AG08396 (cell line): Measurements from ENCODE around the gene JUND.
A peak's percentile ranks its signal among the peaks of the same experiment; 100 is the strongest.

Experiments
- DNase-seq: peaks from one replicate; pipeline ENCODE4 v3.0.0; 2012; ENCODE audit warnings: low spot score, mixed read lengths

The JUND gene

DNA sequence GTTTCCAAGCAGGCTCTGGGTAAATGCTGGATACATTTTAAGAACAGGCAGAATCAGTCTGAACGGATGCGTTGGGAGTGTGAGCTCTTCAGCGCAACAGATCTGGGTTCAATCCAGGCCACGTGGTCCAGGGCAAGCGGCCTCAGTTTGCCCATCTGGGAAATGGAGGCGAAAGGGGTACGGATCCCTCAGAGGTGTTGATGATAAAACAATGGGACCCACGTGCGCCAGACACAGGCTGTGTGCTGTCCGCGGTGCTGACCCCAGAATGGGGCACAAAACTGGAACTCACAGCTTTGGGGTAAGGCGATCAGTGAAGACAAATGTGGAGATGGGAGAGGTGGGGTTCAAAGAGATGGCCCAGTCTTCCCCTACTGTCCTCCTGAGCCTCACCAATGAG is 42.1 kb downstream of the JUND start:
- DNase-seq = no peak

DNA sequence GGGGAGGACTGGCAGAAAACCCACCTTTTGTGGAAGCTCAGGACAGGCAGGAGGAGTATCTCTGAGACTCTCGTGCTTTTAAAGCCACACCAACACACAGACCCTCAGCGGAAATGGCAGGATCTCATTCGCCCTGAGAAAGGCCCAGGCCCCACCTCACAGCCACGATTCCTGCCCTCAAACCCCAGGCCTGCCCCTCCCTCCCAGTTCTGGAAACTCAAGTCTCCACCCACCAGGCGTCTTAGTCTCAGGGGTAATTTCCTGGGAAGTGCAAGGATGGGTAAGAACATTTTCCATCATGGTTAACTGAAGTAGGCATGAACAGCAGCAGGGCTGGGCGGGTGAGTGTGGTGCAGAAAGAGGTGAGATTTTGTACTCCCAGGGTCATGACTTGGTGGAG is 47.2 kb downstream of the JUND start:
- DNase-seq = no peak

DNA sequence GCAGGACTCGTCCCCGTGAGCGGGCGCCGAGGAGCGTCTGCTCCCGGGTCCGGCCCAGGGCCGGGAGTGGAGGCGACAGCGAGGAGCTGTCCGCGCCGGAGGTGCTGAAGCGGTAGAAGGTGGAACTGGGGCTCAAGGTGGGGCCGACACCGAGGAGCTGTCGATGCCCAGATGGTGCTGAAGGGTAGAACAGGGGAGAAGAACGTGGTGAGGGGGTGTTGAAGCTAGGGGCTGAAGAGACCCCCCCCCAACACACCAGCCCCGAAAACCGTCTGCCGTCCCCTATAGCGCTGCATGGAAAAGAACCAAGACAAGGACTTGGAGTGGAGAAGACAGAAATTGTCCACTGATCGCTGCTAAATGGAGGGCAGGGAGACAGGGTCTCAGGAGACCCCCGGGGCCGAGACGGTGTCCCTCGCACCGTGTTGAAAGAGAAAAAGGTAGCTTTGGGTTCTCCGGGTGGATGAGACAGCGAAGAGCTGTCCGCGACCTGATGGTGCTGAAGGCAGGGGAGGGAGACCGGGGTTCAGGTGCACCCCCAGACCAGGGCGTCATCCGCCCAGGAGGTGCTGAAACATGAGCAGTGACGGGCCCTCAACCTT is 48.1 kb downstream of the JUND start:
- DNase-seq = peak; percentile 76

DNA sequence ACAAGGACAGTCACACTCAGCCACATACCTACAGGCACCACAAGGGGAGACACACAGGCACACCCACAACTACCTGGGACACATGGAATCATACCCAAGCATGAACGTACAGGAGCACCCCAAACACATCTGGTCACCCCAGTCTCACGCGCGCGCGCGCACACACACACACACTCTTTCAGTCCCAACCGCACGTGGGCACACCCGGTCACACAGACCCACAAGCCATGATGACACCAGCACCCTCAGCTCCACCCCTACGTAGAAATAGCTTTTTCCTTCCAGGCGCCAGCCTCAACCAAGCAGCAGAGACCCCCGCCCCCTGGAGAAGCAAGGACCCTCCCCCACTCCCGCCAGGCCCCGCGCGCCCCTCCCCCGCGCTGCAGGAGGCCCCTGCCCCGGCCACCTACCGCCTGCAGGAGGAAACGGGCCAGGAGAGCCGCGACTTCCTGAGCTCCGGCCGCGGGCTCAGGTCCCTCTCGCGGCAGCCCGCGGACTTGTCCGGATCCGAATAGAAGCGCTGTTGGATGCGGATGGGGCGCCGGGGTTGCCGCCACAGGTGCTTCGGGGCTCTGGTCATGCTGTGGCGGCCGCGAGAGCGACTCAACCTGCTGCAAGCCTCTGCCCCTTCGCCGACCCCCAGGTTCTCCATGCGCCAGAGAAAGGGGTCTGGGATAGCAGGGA is 48.7 kb downstream of the JUND start:
- no peak for DNase-seq

DNA sequence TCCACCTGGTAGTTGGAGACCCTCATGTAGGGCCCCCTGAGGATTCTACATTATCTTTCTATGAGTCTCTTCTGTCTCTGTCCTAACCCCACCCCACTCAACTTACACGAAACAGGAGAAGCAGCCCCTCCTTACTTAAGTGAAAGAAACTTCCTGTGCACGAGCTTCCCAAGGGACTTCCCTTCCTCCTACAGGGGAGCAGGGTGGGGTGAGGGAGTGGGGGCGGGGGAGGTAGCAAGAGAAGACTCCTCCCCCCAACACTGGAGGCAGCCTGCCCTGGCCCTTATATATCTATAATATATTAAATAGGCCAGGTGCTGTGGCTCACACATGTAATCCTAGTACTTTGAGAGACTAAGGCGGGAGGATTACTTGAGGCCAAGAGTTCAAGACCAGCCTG is 49.6 kb downstream of the JUND start:
- no peak for DNase-seq

DNA sequence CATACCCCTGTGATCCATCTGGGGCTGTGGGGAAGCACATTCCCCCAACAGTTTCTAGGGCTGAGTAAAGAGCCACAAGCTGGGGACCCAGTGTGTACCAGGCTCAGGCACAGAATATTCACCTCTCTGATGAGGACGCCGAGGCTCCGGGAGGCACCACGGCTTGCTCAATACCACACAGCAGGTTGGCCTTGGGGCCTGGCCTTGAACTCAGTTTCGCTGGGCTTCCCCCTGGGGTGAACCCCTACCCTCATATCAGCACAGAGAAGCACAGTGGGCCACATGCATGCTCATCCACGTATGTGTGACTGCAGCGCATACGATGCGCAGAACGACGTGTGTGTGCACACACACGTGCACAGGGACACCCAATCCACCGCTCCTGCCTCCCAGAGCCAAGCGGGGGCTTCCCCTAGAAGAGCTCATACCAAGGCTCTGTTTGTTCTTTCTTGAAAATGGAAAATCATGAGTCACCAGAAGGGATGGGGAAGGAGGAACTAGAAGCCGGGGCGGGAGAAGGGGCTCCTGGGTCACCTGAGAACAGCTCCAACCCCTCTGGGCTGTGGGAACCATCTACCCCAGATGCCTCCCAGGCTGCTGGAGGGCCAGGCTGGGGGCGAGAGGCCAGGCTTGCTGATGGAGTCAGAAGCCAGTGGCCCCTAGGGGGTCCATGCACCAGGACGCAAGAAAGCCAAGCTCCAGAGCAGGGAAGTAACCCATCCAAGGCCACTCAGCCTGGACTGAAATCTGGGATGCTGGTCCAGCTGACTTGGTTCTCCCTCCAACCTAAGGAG is 50.3 kb downstream of the JUND start:
- DNase-seq = no peak

DNA sequence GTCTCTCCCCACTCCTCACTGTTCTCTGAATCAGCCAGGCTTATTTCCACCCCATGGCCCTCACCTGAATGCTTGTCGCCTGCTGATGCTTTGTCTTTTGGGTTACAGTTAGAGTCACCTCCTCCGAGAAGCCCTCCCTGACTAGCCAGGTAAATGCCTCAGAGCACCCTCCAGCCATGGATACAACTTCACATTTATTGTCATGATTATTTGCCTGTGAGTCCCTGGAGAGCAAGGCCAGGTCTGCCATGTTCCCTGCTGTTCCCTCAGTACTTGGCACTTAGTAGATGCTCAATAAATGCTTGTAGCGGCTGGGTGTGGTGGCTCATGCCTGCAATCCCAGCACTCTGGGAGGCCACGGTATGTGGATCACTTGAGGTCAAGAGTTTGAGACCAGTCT is 51.5 kb downstream of the JUND start:
- DNase-seq = no peak
